NT2/D1 (cell line): Measurements from ENCODE around the gene DDX23.

Source experiments
- SUZ12 ChIP-seq: IDR thresholded peaks from 2 replicates; pipeline ENCODE4 v1.6.1; 2011; ENCODE audit not compliant: insufficient read length, insufficient read depth; ENCODE audit errors: extremely low read depth
- YY1 ChIP-seq: IDR thresholded peaks from 2 replicates; pipeline ENCODE4 v1.6.1; 2011; ENCODE audit not compliant: insufficient read length, insufficient read depth
- ZNF274 ChIP-seq: IDR thresholded peaks from 2 replicates; pipeline ENCODE4 v1.6.1; 2011; ENCODE audit warnings: mild to moderate bottlenecking, low read depth, low read length

DNA sequence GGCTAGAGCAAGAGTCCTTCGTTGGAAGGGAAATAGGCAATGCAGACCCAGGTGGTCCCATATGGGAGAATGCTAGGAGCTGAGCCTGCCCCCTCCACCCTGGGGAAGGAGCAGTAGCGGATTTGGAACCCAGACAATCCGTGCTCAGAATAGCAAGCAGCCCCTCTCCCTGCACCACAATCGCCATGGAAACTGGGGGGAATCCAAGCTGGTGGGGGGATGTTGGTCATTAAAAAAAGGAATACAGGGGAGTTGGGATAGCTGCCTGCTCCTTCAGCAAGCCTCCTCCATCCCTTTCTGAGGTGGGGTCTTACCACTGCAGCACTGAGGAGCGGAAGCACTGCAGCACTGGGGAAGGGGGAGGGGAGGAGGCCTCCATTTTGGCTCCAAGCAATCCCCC lies 10.8 kb upstream of the DDX23 start:
- TF ChIP-seq YY1 (no peak), ZNF274 (no peak), SUZ12 (no peak)
